HepG2 (cell line): ENCODE measurements around the gene HLA-B. TPM values are rescaled to one million over a fixed set of nuclear protein-coding genes. Genes with fewer than 3 reads are reported as not detected.

Source experiments
- AGO1 ChIP-seq: fragments of 200-400 bp; formaldehyde crosslinking; IDR thresholded peaks from 2 replicates; pipeline ENCODE4 v1.6.1; 2017; ENCODE audit warnings: mild to moderate bottlenecking, low read depth, low read length, moderate library complexity; ENCODE audit not compliant: poor library complexity, severe bottlenecking
- ATM ChIP-seq: fragments of 450-650 bp; IDR thresholded peaks from 2 replicates; pipeline ENCODE4 v1.7.1; 2017; ENCODE audit warnings: mild to moderate bottlenecking, borderline replicate concordance
- BHLHE40 ChIP-seq: IDR thresholded peaks from 2 replicates; pipeline ENCODE4 v1.6.1; 2011; ENCODE audit warnings: low read length, improper control_type of control experiment
- CC2D1A ChIP-seq: sonication (generic); formaldehyde crosslinking; IDR thresholded peaks from 2 replicates; pipeline ENCODE4 v1.8.1; 2023; ENCODE audit warnings: mild to moderate bottlenecking, missing genetic modification reagents
- CEBPB ChIP-seq: IDR thresholded peaks from 2 replicates; pipeline ENCODE4 v1.6.1; 2011; ENCODE audit warnings: low read depth, low read length, improper control_type of control experiment, borderline replicate concordance
- ETV5 ChIP-seq: IDR thresholded peaks from 2 replicates; pipeline ENCODE4 v1.6.1; 2018; ENCODE audit warnings: missing biosample characterization, missing genetic modification reagents, inconsistent platforms, borderline replicate concordance
- FOSL1 ChIP-seq: sonication (generic); formaldehyde crosslinking; IDR thresholded peaks from 2 replicates; pipeline ENCODE4 v1.9.0; 2021; ENCODE audit warnings: missing genetic modification reagents, borderline replicate concordance
- FOXJ3 ChIP-seq: sonication (generic); formaldehyde crosslinking; IDR thresholded peaks from 2 replicates; pipeline ENCODE4 v1.4.0; 2020; ENCODE audit warnings: missing genetic modification reagents, mild to moderate bottlenecking, borderline replicate concordance
- IRF9 ChIP-seq: sonication (generic); formaldehyde crosslinking; IDR thresholded peaks from 2 replicates; pipeline ENCODE4 v1.8.0; 2022; ENCODE audit warnings: missing genetic modification reagents, mild to moderate bottlenecking, borderline replicate concordance
- MEF2D ChIP-seq: sonication (generic); formaldehyde crosslinking; IDR thresholded peaks from 2 replicates; pipeline ENCODE4 v1.5.1; 2020; ENCODE audit warnings: mild to moderate bottlenecking, missing genetic modification reagents
- MXD1 ChIP-seq: sonication (generic); formaldehyde crosslinking; IDR thresholded peaks from 2 replicates; pipeline ENCODE4 v1.4.0; 2020; ENCODE audit warnings: mild to moderate bottlenecking, missing genetic modification reagents
- RARA ChIP-seq: IDR thresholded peaks from 2 replicates; pipeline ENCODE4 v1.6.1; 2016; ENCODE audit warnings: missing genetic modification reagents, missing compliant biosample characterization
- SALL2 ChIP-seq: sonication (generic); formaldehyde crosslinking; IDR thresholded peaks from 2 replicates; pipeline ENCODE4 v1.8.1; 2023; ENCODE audit warnings: mild to moderate bottlenecking, missing genetic modification reagents, inconsistent platforms
- SMYD3 ChIP-seq: sonication (generic); formaldehyde crosslinking; IDR thresholded peaks from 2 replicates; pipeline ENCODE4 v1.8.1; 2023; ENCODE audit warnings: mild to moderate bottlenecking, missing genetic modification reagents
- SP5 ChIP-seq: IDR thresholded peaks from 2 replicates; pipeline ENCODE4 v1.6.1; 2016; ENCODE audit warnings: low read depth, borderline replicate concordance
- TSC22D2 ChIP-seq: sonication (generic); formaldehyde crosslinking; IDR thresholded peaks from 2 replicates; pipeline ENCODE4 v1.5.1; 2020; ENCODE audit warnings: missing genetic modification reagents, mild to moderate bottlenecking, borderline replicate concordance
- ZBTB49 ChIP-seq: sonication (generic); formaldehyde crosslinking; IDR thresholded peaks from 2 replicates; pipeline ENCODE4 v1.4.0; 2020; ENCODE audit warnings: missing genetic modification reagents, borderline replicate concordance
- ZGPAT ChIP-seq: IDR thresholded peaks from 2 replicates; pipeline ENCODE4 v1.6.1; 2016; ENCODE audit warnings: mild to moderate bottlenecking
- ZNF383 ChIP-seq: sonication (generic); formaldehyde crosslinking; IDR thresholded peaks from 2 replicates; pipeline ENCODE4 v1.4.0; 2020; ENCODE audit warnings: missing genetic modification reagents, mild to moderate bottlenecking, borderline replicate concordance
- ZNF558 ChIP-seq: sonication (generic); formaldehyde crosslinking; IDR thresholded peaks from 2 replicates; pipeline ENCODE4 v1.9.0; 2022; ENCODE audit warnings: mild to moderate bottlenecking, missing genetic modification reagents, borderline replicate concordance
- ZNF773 ChIP-seq: sonication (generic); formaldehyde crosslinking; IDR thresholded peaks from 2 replicates; pipeline ENCODE4 v1.4.0; 2020; ENCODE audit warnings: missing genetic modification reagents, borderline replicate concordance
- ZNF777 ChIP-seq: sonication (generic); formaldehyde crosslinking; IDR thresholded peaks from 2 replicates; pipeline ENCODE4 v1.4.0; 2020; ENCODE audit warnings: missing genetic modification reagents
- polyA plus RNA-seq, 8 experiments: library from polyadenylated mRNA; depleted of rRNA in 3 of 8; stranded (reverse) in 7 of 8; unstranded in 1 of 8; fragments of >200 nt; fragmentation: Illumina TruSeq in 4 of 8; extraction: Trizol in 4 of 8; gene quantifications; 2 replicates each; pipeline versions ENCODE4 v1.2.1 to v1.2.3, GENCODE V29; 2011 to 2016; ENCODE audit warnings: low read depth in 4 of 8, missing spikeins in 1 of 8, mixed read lengths in 1 of 8; ENCODE audit not compliant: insufficient read depth in 1 of 8
- total RNA-seq, 5 experiments: library from RNA; depleted of rRNA; stranded (reverse); fragments of >200 nt; fragmentation: Illumina TruSeq; extraction: Trizol; gene quantifications; 2 replicates each; pipeline ENCODE4 v1.2.3, GENCODE V29; 2016; ENCODE audit warnings: low read depth in 1 of 5
- TF ChIP-seq, protein P1 (sequence below): sonication (generic); formaldehyde crosslinking; IDR thresholded peaks from 2 replicates; pipeline ENCODE4 v1.5.0; 2020; ENCODE audit warnings: mild to moderate bottlenecking, missing genetic modification reagents

HLA-B gene
- total and polyA plus RNA-seq, 2 of the 13 experiments (the other 11 are each of a cell fraction or from before 2014, with no cell fraction given) = 35.3 to 88.9 TPM

DNA sequence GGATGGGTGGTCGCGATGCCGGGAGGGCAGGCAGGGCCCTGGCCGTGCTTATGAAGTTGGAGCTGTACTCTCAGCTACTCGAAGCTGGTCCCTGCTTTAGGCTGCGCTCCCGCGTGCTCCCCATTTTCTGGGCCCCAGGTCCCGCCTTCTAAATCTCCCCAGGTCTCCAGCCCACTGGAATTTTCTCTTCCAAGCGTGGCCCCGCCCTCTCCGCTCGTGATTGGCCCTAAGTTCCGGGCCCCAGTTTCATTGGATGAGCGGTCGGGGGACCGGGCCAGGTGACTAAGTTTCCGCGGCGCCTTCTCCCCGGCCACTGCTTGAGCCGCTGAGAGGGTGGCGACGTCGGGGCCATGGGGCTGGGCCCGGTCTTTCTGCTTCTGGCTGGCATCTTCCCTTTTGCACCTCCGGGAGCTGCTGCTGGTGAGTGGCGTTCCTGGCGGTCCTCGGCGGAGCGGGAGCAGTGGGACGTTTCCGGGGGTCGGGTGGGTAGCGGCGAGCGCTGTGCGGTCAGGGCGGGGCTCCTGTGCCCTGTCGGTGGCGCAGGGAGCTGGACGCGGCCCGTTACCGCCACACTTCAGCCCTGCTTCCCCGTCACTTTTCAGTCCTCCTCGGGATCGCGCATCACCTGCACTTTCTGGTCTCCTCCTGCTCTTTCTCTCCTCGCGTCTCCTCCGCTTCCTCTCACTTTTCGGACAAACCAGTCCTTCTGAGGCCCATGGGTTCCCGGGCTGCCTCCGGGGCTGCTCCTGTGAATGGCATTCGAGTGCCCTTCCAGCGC is 46.5 kb upstream of the HLA-B start, which contains the start of gene MICA (continued):
- TF ChIP-seq MEF2D = peak; percentile 76
- 0 out of 2 replicates have a peak, but pooled peaks have one; percentile 58 for TF ChIP-seq ZNF773 (CRISPR knock-in tag)
- TF ChIP-seq FOSL1 (CRISPR knock-in tag) = peak; percentile 63; the same call in 1 of the 2 replicates
- TF ChIP-seq FOXJ3 (CRISPR knock-in tag) = no peak; the same call in 1 of the 2 replicates
- TF ChIP-seq ZNF558 (CRISPR knock-in tag) = no peak; the same call in 1 of the 2 replicates
- TF ChIP-seq CEBPB = no peak
- TF ChIP-seq SALL2 (CRISPR knock-in tag) = peak; percentile 70
- TF ChIP-seq IRF9 (CRISPR knock-in tag) = peak; percentile 48
- peak; percentile 84; the same call in 1 of the 2 replicates for TF ChIP-seq TSC22D2 (CRISPR knock-in tag)
- peak; percentile 87 for TF ChIP-seq ZGPAT (CRISPR knock-in tag)
- TF ChIP-seq ZNF383 (CRISPR knock-in tag) = no peak
- peak; percentile 19; the same call in 1 of the 2 replicates for TF ChIP-seq RARA (CRISPR knock-in tag)
- peak; percentile 46; the same call in 1 of the 2 replicates for TF ChIP-seq SP5 (CRISPR knock-in tag)
- TF ChIP-seq CC2D1A (CRISPR knock-in tag) = peak; percentile 92; the same call in 1 of the 2 replicates
- no peak for TF ChIP-seq BHLHE40
- TF ChIP-seq ZNF777 = peak; percentile 94
- TF ChIP-seq AGO1 = peak; percentile 83
- TF ChIP-seq ETV5 = no peak
- TF ChIP-seq ZBTB49 (CRISPR knock-in tag) = no peak
- no peak for TF ChIP-seq ATM
- peak; percentile 81 for TF ChIP-seq SMYD3 (CRISPR knock-in tag)
- TF ChIP-seq, protein P1, sequence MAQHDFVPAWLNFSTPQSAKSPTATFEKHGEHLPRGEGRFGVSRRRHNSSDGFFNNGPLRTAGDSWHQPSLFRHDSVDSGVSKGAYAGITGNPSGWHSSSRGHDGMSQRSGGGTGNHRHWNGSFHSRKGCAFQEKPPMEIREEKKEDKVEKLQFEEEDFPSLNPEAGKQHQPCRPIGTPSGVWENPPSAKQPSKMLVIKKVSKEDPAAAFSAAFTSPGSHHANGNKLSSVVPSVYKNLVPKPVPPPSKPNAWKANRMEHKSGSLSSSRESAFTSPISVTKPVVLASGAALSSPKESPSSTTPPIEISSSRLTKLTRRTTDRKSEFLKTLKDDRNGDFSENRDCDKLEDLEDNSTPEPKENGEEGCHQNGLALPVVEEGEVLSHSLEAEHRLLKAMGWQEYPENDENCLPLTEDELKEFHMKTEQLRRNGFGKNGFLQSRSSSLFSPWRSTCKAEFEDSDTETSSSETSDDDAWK (CRISPR knock-in tag) = no peak
- peak; percentile 81 for TF ChIP-seq MXD1
